ENCODE data around the gene PPP2R2B. TPM values are rescaled to one million over a fixed set of nuclear protein-coding genes. Genes with fewer than 3 reads are reported as not detected.

Gene PPP2R2B
- total RNA-seq, 1 experiment from 2014 or later = 20.3 TPM

DNA sequence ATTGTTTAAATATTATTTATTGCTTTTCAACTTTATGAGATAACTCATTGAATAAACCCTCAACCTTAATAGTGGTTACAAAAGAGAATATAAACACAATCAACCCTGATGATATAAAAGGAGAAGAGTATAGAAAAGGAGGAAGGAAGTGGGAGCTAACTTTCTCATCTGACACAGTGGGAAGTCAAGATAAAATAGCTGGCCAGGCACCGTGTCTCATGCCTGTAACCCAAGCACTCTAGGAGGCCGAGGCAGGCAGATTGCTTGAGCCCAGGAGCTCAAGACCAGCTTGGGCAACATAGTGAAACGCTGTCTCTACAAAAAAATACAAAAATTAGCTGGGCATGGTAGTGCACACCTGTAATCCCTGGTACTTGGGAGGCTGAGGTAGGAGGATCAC is 93.5 kb downstream of the PPP2R2B start:
- POLR2A ChIA-PET = no interaction called here
- Mint-ChIP-seq H3K27me3 (ENCODE audit: low read depth) (no peaks in the 10 kb centered on the region), H3K4me1 (peaks cover 45% of the 10 kb centered on the region), H3K36me3 (peaks cover 13% of the 10 kb centered on the region), H3K4me3 (no peak overlapping the region), H3K27ac (no peak overlapping the region), H3K9me3 (peaks cover 15% of the 10 kb centered on the region)
- ATAC-seq (no peak), DNase-seq (ENCODE audit: low spot score) (no peak)
- TF ChIP-seq ZNF232 (CRISPR knock-in tag; IDR thresholded peaks at IDR 0.05) (no peak), CREB1 (CRISPR knock-in tag; IDR thresholded peaks at IDR 0.05) (no peak), USF2 (CRISPR knock-in tag; IDR thresholded peaks at IDR 0.05) (no peak), SP1 (CRISPR knock-in tag; conservative IDR thresholded peaks at IDR 0.05) (no peak), ZNF121 (CRISPR knock-in tag; IDR thresholded peaks at IDR 0.05) (no peak), FOXP4 (CRISPR knock-in tag; IDR thresholded peaks at IDR 0.05) (no peak), TEAD1 (CRISPR knock-in tag; IDR thresholded peaks at IDR 0.05) (no peak)
- TF ChIP-seq, protein P1, sequence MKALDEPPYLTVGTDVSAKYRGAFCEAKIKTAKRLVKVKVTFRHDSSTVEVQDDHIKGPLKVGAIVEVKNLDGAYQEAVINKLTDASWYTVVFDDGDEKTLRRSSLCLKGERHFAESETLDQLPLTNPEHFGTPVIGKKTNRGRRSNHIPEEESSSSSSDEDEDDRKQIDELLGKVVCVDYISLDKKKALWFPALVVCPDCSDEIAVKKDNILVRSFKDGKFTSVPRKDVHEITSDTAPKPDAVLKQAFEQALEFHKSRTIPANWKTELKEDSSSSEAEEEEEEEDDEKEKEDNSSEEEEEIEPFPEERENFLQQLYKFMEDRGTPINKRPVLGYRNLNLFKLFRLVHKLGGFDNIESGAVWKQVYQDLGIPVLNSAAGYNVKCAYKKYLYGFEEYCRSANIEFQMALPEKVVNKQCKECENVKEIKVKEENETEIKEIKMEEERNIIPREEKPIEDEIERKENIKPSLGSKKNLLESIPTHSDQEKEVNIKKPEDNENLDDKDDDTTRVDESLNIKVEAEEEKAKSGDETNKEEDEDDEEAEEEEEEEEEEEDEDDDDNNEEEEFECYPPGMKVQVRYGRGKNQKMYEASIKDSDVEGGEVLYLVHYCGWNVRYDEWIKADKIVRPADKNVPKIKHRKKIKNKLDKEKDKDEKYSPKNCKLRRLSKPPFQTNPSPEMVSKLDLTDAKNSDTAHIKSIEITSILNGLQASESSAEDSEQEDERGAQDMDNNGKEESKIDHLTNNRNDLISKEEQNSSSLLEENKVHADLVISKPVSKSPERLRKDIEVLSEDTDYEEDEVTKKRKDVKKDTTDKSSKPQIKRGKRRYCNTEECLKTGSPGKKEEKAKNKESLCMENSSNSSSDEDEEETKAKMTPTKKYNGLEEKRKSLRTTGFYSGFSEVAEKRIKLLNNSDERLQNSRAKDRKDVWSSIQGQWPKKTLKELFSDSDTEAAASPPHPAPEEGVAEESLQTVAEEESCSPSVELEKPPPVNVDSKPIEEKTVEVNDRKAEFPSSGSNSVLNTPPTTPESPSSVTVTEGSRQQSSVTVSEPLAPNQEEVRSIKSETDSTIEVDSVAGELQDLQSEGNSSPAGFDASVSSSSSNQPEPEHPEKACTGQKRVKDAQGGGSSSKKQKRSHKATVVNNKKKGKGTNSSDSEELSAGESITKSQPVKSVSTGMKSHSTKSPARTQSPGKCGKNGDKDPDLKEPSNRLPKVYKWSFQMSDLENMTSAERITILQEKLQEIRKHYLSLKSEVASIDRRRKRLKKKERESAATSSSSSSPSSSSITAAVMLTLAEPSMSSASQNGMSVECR (CRISPR knock-in tag; IDR thresholded peaks at IDR 0.05; ENCODE audit: borderline replicate concordance) = no peak
- TF ChIP-seq, protein P2, sequence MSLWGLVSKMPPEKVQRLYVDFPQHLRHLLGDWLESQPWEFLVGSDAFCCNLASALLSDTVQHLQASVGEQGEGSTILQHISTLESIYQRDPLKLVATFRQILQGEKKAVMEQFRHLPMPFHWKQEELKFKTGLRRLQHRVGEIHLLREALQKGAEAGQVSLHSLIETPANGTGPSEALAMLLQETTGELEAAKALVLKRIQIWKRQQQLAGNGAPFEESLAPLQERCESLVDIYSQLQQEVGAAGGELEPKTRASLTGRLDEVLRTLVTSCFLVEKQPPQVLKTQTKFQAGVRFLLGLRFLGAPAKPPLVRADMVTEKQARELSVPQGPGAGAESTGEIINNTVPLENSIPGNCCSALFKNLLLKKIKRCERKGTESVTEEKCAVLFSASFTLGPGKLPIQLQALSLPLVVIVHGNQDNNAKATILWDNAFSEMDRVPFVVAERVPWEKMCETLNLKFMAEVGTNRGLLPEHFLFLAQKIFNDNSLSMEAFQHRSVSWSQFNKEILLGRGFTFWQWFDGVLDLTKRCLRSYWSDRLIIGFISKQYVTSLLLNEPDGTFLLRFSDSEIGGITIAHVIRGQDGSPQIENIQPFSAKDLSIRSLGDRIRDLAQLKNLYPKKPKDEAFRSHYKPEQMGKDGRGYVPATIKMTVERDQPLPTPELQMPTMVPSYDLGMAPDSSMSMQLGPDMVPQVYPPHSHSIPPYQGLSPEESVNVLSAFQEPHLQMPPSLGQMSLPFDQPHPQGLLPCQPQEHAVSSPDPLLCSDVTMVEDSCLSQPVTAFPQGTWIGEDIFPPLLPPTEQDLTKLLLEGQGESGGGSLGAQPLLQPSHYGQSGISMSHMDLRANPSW (CRISPR knock-in tag; conservative IDR thresholded peaks at IDR 0.05; ENCODE audit: low read depth) = no peak
- CTCF ChIA-PET = no interaction called here

DNA sequence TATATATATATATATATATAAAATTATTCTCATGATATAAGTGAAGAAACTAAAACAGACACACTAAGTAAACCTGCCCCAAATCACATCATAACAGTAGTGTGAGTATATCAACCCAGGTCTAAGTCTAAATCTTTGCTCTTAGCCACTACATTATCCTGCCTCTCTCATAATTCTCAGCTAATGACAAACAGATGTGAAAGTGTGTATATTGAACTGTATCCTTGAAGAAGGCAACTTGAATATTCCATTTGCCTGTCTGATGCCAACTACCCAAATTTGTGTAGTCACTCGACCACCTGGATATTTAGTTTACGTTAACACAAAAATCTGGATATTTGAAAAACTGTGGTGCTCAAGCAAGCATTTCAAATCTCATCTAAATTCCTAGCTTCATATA is 97.4 kb downstream of the PPP2R2B start:
- ATAC-seq (no peak), DNase-seq (ENCODE audit: low spot score) (no peak)
- ChIA-PET CTCF (no interaction called here), POLR2A (interaction anchor here (0.7 kb wide), 1 partner anchor 215 kb away, joined by 3 read pairs; no protein-coding TSS in a partner anchor)
- H3K36me3 Mint-ChIP-seq = peaks cover 13% of the 10 kb centered on the region
- peaks cover 23% of the 10 kb centered on the region for H3K4me1 Mint-ChIP-seq
- no peaks in the 10 kb centered on the region for H3K27me3 Mint-ChIP-seq (ENCODE audit: low read depth)
- H3K9me3 Mint-ChIP-seq = peaks cover 20% of the 10 kb centered on the region
- H3K27ac Mint-ChIP-seq = no peak overlapping the region
- H3K4me3 Mint-ChIP-seq = no peak overlapping the region
- no peak for TF ChIP-seq PRDM15 (CRISPR knock-in tag; IDR thresholded peaks at IDR 0.05)
- TF ChIP-seq NR1H2 (CRISPR knock-in tag; IDR thresholded peaks at IDR 0.05) = no peak
- no peak for TF ChIP-seq JAZF1 (CRISPR knock-in tag; IDR thresholded peaks at IDR 0.05)
- TF ChIP-seq HMGXB4 (CRISPR knock-in tag; IDR thresholded peaks at IDR 0.05) = no peak
- TF ChIP-seq, protein P3, sequence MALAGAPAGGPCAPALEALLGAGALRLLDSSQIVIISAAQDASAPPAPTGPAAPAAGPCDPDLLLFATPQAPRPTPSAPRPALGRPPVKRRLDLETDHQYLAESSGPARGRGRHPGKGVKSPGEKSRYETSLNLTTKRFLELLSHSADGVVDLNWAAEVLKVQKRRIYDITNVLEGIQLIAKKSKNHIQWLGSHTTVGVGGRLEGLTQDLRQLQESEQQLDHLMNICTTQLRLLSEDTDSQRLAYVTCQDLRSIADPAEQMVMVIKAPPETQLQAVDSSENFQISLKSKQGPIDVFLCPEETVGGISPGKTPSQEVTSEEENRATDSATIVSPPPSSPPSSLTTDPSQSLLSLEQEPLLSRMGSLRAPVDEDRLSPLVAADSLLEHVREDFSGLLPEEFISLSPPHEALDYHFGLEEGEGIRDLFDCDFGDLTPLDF (CRISPR knock-in tag; IDR thresholded peaks at IDR 0.05) = no peak
- TF ChIP-seq RELA (CRISPR knock-in tag; IDR thresholded peaks at IDR 0.05; ENCODE audit: borderline replicate concordance) = no peak
- TF ChIP-seq PRRX2 (CRISPR knock-in tag; IDR thresholded peaks at IDR 0.05) = no peak
- TF ChIP-seq NR2C2 (CRISPR knock-in tag; IDR thresholded peaks at IDR 0.05) = no peak
